Spleen (tissue), 7 donors: ENCODE results near the gene RND2.

ENCODE experiments used
- CTCF ChIP-seq, 11 experiments: fragments of 200-600 bp in 7 of 11; fragments of 450-650 bp in 4 of 11; sonication (generic) in 4 of 11; IDR thresholded peaks in 8 of 11; conservative IDR thresholded peaks in 3 of 11; 1 replicate in 7 of 11; 2 replicates in 4 of 11; pipeline versions ENCODE4 v1.4.0 to v1.8.0; 2016 to 2021; ENCODE audit warnings: antibody characterized with exemption in 11 of 11, inconsistent platforms in 4 of 11, mild to moderate bottlenecking in 1 of 11
- POLR2A ChIP-seq, 3 donors: fragments of 450-650 bp; IDR thresholded peaks; one replicate each; pipeline ENCODE4 v1.5.1; 2017; ENCODE audit warnings: antibody characterized with exemption in 3 of 3, mild to moderate bottlenecking in 1 of 3
- donor health status: DM: no; HTN: no; CAD: no; lungs with moderate emphysema.
- donor health status: DM: no; HTN: no; CAD: no.
- donor health status: DM: no; HTN: no; CAD: no.

- TF ChIP-seq POLR2A (IDR thresholded peaks at IDR 0.05) = no peak
- TF ChIP-seq CTCF (IDR thresholded peaks at IDR 0.05 in 8 of 11, conservative IDR thresholded peaks at IDR 0.05 in 3 of 11) = no peak
Measured at GRCh38 chr17:43034894-43035293, 9.9 kb downstream of the RND2 start.
